D721Med (cell line): ENCODE measurements around the gene EXOSC5.

ENCODE experiments used
- DNase-seq: peaks from one replicate; pipeline ENCODE4 v3.0.0; 2011; ENCODE audit warnings: low spot score; ENCODE audit not compliant: insufficient read length
- FAIRE-seq: peaks from 2 replicates; lab custom pipeline; 2011; peaks lifted over from hg19 to GRCh38; lab: Jason Lieb, UNC
- CTCF ChIP-seq: IDR thresholded peaks from 2 replicates; pipeline ENCODE4 v1.5.1; 2012; ENCODE audit warnings: mild to moderate bottlenecking, control low read depth; ENCODE audit not compliant: insufficient read depth; ENCODE audit errors: missing control alignments

The EXOSC5 gene

GRCh38 chr19:41344162-41344561 is 53.0 kb downstream of the EXOSC5 start:
- TF ChIP-seq CTCF, result no peak
- no peak for DNase-seq
- FAIRE-seq, result no peak

GRCh38 chr19:41341669-41342490 is 55.3 kb downstream of the EXOSC5 start:
- DNase-seq (no peak), FAIRE-seq (no peak)
- TF ChIP-seq CTCF, result peak; percentile 1

GRCh38 chr19:41339936-41340335 is 57.2 kb downstream of the EXOSC5 start:
- FAIRE-seq (no peak), DNase-seq (no peak)
- no peak for TF ChIP-seq CTCF
